Retinal pigment epithelial cell (primary cell): ENCODE measurements around the gene PATJ.
"Not testable (repeated sequence)": the region's sequence is repeated elsewhere in the genome, so short reads cannot be mapped to it uniquely, and the experiment has no call there.

Experiments
- DNase-seq: peaks from one replicate; pipeline ENCODE4 v3.0.0-alpha.2; 2010; ENCODE audit warnings: low read depth
- H3K4me3 ChIP-seq: 2 replicates; pipeline ENCODE4 v1.5.1; 2011; ENCODE audit warnings: mild to moderate bottlenecking, low read length, control low read depth, moderate library complexity
- CTCF ChIP-seq: conservative IDR thresholded peaks from 2 replicates; pipeline ENCODE4 v1.5.1; 2011; ENCODE audit warnings: low read depth, low read length, control low read depth, inconsistent platforms

Gene PATJ

GRCh38 chr1:62176597-62177312 is 434.5 kb downstream of the PATJ start:
- no peak for TF ChIP-seq CTCF
- no peak overlapping the region for H3K4me3 ChIP-seq
- no peak for DNase-seq

- H3K4me3 ChIP-seq = no peak overlapping the region
- DNase-seq = no peak
- TF ChIP-seq CTCF = no peak
Observed at GRCh38 chr1:62177621-62178020, 435.3 kb downstream of the PATJ start.

DNA sequence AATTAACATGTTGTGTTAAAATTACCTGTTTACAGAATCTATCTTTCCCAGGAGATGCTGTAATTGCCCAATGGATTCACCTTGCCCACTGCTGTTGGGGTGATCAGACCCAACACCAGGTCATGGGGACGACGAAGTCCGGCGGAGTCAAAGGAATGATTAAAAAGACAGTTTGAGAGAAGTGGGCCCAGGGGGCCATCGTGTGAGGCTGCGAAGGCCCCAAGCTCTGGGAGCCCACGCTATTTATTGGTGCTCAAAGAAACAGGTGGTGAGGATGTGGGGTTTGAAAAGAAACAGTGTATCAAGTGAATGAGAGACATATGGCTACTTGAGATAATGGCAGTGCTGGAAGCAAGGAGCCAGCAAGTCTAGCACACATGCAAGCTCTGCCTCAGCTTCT is 436.1 kb downstream of the PATJ start:
- no peak for TF ChIP-seq CTCF
- H3K4me3 ChIP-seq = no peak overlapping the region
- no peak for DNase-seq

DNA sequence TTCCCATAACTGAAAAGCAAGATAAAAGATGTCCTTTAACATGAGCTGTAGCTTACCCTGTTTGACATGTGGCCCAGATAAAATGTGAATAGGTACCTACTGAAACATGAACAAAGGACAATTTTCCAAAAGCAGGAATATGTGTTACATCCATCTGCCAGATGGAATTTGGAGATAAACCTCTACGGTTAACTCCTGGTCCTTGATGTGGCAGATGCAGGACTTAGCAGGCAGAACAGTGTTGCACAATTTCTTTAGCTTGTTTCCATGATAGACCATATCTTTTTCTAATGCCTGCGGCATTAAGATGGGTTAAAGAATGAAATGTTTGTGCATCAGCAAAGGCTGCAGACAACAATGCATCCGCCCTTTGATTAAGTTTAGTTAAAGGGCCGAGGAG is 437.8 kb downstream of the PATJ start:
- DNase-seq, H3K4me3 ChIP-seq: not testable (repeated sequence)

- no peak overlapping the region for H3K4me3 ChIP-seq
- no peak for TF ChIP-seq CTCF
- DNase-seq = no peak
Observed at GRCh38 chr1:62180639-62181038, 438.4 kb downstream of the PATJ start.

GRCh38 chr1:62181532-62181931 is 439.3 kb downstream of the PATJ start:
- TF ChIP-seq CTCF = no peak
- DNase-seq = no peak

GRCh38 chr1:62182157-62182556 is 439.9 kb downstream of the PATJ start:
- DNase-seq, H3K4me3 ChIP-seq: not testable (repeated sequence)

More at GRCh38 chr1:62181532-62181931, 439.3 kb downstream of the PATJ start:
- no peak overlapping the region for H3K4me3 ChIP-seq

DNA sequence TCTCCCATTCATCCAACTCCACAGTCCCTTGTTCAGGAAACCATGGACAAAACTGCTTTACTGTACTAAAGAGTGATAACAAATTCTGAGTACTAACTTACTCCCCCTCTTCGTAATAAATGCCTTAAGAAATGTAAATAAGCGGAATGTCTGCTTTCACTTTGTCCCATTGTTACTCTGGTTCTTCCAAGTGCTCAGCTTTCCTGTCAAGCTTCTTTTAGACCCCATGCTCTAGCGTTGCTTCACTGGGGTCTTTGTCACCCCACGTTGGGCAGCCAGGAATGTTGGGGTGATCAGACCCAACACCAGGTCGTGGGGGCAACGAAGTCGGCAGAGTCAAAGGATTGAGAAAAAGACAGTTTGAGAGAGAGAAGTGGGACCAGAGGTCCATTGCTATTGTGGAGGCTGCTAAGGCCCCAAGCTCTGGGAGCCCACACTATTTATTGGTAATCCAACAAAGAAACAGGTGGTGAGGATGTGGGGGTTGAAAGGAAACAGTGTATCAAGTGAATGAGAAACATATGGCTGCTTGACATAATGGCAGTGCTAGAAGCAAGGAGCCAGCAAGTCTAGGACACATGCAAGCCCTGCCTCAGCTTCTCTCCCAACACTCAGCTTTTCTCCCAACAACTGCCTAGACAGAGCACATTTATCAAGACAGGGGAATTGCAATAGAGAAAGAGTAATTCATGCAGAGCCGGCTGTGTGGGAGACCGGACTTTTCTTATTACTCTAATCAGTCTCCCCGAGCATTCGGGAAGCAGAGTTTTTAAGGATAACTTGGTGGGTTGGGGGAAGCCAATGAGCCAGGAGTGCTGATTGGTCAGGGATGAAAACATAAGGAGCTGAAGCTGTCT is 441.1 kb downstream of the PATJ start:
- not testable (repeated sequence) for H3K4me3 ChIP-seq, DNase-seq
